Bronchial epithelial cell (primary cell): ENCODE data around the gene PARVA. TPM values are rescaled to one million over a fixed set of nuclear protein-coding genes. Genes with fewer than 3 reads are reported as not detected.

Experiments used
- DNase-seq: peaks from one replicate; pipeline ENCODE4 v3.0.0-alpha.2; 2010; ENCODE audit warnings: low read depth
- FAIRE-seq: peaks from 2 replicates; lab custom pipeline; 2011; peaks lifted over from hg19 to GRCh38; lab: Jason Lieb, UNC
- H3K27me3 ChIP-seq: 2 replicates; pipeline ENCODE4 v1.5.1; 2011; ENCODE audit warnings: low read length; ENCODE audit not compliant: control insufficient read depth, insufficient read depth
- H3K36me3 ChIP-seq: 2 replicates; pipeline ENCODE4 v1.5.1; 2011; ENCODE audit warnings: low read length; ENCODE audit not compliant: control insufficient read depth, insufficient read depth
- H3K4me3 ChIP-seq: 2 replicates; pipeline ENCODE4 v1.5.1; 2011; ENCODE audit warnings: mild to moderate bottlenecking, low read depth, low read length, control low read depth
- CTCF ChIP-seq: IDR thresholded peaks from 2 replicates; pipeline ENCODE4 v1.5.1; 2011; ENCODE audit warnings: mild to moderate bottlenecking, moderate library complexity, low read length, control low read depth, inconsistent platforms; ENCODE audit not compliant: insufficient read depth, severe bottlenecking
- total RNA-seq: library from RNA; depleted of rRNA; stranded (reverse); fragments of >200 nt; gene quantifications from 2 replicates; pipeline ENCODE4 v1.2.1, GENCODE V29; 2014

The PARVA gene
- total RNA-seq, 1 donor from 2014 or later: 7.6 TPM

DNA sequence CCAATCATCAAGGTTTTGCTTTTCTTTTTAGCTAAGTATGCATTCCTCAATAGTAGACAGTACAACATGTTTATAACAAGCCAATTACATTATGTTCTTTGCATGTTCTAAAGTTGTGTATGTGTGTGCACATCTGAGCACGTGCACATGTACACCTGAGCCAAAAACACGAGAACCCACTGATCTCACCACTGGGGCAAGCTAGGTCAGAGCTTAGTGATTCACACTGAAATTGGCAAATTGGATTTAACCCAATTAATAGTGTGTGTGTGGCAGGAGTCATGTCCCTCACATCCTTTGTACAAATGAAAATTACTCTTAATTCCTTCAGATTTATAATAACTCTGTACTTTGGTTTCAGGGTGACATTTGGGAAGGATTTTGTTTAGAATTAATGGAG lies 151.1 kb downstream of the PARVA start:
- DNase-seq (peak; percentile 72), FAIRE-seq (peak; percentile 18)
- H3K36me3 ChIP-seq: peaks cover 1% of the 10 kb centered on the region
- no peaks in the 10 kb centered on the region for H3K27me3 ChIP-seq
- no peak overlapping the region for H3K4me3 ChIP-seq
- TF ChIP-seq CTCF: no peak

DNA sequence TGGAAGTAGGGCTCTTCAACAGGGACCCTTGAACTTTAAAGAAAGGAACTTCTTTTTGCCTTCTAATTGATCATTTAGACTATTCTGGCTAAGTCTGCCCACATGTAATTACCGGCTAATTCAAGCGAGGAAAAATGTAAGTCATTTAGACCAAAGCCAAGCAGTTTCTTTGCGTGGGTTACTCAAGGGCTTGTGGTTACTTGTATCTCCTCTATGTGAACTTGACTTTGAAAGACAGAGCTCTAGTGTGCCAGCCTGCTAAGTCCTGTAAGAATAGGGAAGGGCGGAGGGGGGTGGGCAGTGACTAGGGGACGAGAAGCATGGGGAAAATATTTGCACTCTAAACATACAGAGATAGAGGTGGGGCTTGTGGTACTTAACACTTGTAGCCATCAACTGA lies 151.7 kb downstream of the PARVA start:
- DNase-seq (peak; percentile 40), FAIRE-seq (no peak)
- Histone ChIP-seq H3K27me3 (no peaks in the 10 kb centered on the region), H3K4me3 (no peak overlapping the region), H3K36me3 (peaks cover 1% of the 10 kb centered on the region)
- TF ChIP-seq CTCF: no peak

GRCh38 chr11:12529793-12530192 lies 152.4 kb downstream of the PARVA start:
- Histone ChIP-seq H3K27me3 (no peaks in the 10 kb centered on the region), H3K4me3 (no peak overlapping the region), H3K36me3 (peaks cover 1% of the 10 kb centered on the region)
- TF ChIP-seq CTCF: no peak
- DNase-seq: no peak
- FAIRE-seq: no peak

- FAIRE-seq: no peak
- Histone ChIP-seq H3K4me3 (no peak overlapping the region), H3K27me3 (no peaks in the 10 kb centered on the region), H3K36me3 (no peaks in the 10 kb centered on the region)
- no peak for DNase-seq
- TF ChIP-seq CTCF: no peak
These were observed 153.6 kb downstream of the PARVA start for GRCh38 chr11:12531020-12531419.

GRCh38 chr11:12531681-12532080 lies 154.3 kb downstream of the PARVA start:
- H3K36me3 ChIP-seq: no peaks in the 10 kb centered on the region
- peak; percentile 71 for DNase-seq
- no peak for TF ChIP-seq CTCF
- peak; percentile 70 for FAIRE-seq
- no peak overlapping the region for H3K4me3 ChIP-seq
- H3K27me3 ChIP-seq: no peaks in the 10 kb centered on the region

GRCh38 chr11:12532580-12532979 lies 155.2 kb downstream of the PARVA start:
- DNase-seq (no peak), FAIRE-seq (no peak)
- Histone ChIP-seq H3K27me3 (no peaks in the 10 kb centered on the region), H3K36me3 (no peaks in the 10 kb centered on the region), H3K4me3 (no peak overlapping the region)
- TF ChIP-seq CTCF: no peak
